WI38 (cell line): ENCODE data around the gene ABCF2.

Experiments
- H3K4me3 ChIP-seq: 2 replicates; pipeline ENCODE4 v1.5.1; 2011; ENCODE audit warnings: low read depth, mild to moderate bottlenecking, control low read depth, low read length
- CTCF ChIP-seq: IDR thresholded peaks from 2 replicates; pipeline ENCODE4 v1.5.1; 2012; ENCODE audit warnings: low read depth, mild to moderate bottlenecking, control low read depth, low read length

The ABCF2 gene

GRCh38 chr7:151206914-151207313, 20.1 kb downstream of the ABCF2 start:
- TF ChIP-seq CTCF = no peak
- no peak overlapping the region for H3K4me3 ChIP-seq

GRCh38 chr7:151205730-151206129, 21.3 kb downstream of the ABCF2 start:
- no peak overlapping the region for H3K4me3 ChIP-seq
- no peak for TF ChIP-seq CTCF

GRCh38 chr7:151204383-151205032, 22.5 kb downstream of the ABCF2 start:
- no peak overlapping the region for H3K4me3 ChIP-seq
- no peak for TF ChIP-seq CTCF

GRCh38 chr7:151202836-151203235, 24.2 kb downstream of the ABCF2 start:
- TF ChIP-seq CTCF = no peak
- H3K4me3 ChIP-seq = no peak overlapping the region

GRCh38 chr7:151201751-151202150, 25.3 kb downstream of the ABCF2 start:
- TF ChIP-seq CTCF = no peak
- no peak overlapping the region for H3K4me3 ChIP-seq

GRCh38 chr7:151201344-151201743, 25.7 kb downstream of the ABCF2 start:
- H3K4me3 ChIP-seq = no peak overlapping the region
- no peak for TF ChIP-seq CTCF

- no peak overlapping the region for H3K4me3 ChIP-seq
- no peak for TF ChIP-seq CTCF
These were observed 27.8 kb downstream of the ABCF2 start for GRCh38 chr7:151198945-151199848.
